ENCODE results near the gene PGC. TPM values are rescaled to one million over a fixed set of nuclear protein-coding genes. Genes with fewer than 3 reads are reported as not detected.

PGC gene
- total RNA-seq, 4 donors from 2014 or later, result not detected

- WGBS, 2 donors, result 57 to 66% methylated on average over 6 to 8 of the region's 8 CpGs
- Histone ChIP-seq H3K27ac (no peak overlapping the region), H3K36me3 (no peaks in the 10 kb centered on the region), H3K4me1 (no peaks in the 10 kb centered on the region), H3K4me3 (replicated peaks in 1 of 3) (no peak overlapping the region), H3K9me3 (no peaks in the 10 kb centered on the region), H3K27me3 (no peaks in the 10 kb centered on the region)
- TF ChIP-seq CTCF (IDR thresholded peaks at IDR 0.05), result no peak
- TF ChIP-seq POLR2A (IDR thresholded peaks at IDR 0.05), result no peak
- intact Hi-C loops (cut with DNase I), result no loop called here
- DNase-seq, result no peak
Observed at GRCh38 chr6:41757931-41758640, 10.9 kb upstream of the PGC start.

- 93 to 94% methylated on average over 2 to 6 of the region's 6 CpGs for WGBS, 2 donors
- TF ChIP-seq CTCF (IDR thresholded peaks at IDR 0.05) (no peak), POLR2A (IDR thresholded peaks at IDR 0.05) (no peak)
- no peaks in the 10 kb centered on the region for H3K27me3 ChIP-seq
- H3K27ac ChIP-seq, result no peak overlapping the region
- intact Hi-C loops (cut with DNase I), result no loop called here
- H3K4me3 ChIP-seq (replicated peaks in 1 of 3), result no peak overlapping the region
- H3K9me3 ChIP-seq, result no peaks in the 10 kb centered on the region
- H3K4me1 ChIP-seq, result no peaks in the 10 kb centered on the region
- H3K36me3 ChIP-seq, result no peaks in the 10 kb centered on the region
- DNase-seq, result no peak
Observed at GRCh38 chr6:41757271-41757670, 10.1 kb upstream of the PGC start.

- no peaks in the 10 kb centered on the region for H3K27me3 ChIP-seq
- no peak for DNase-seq
- H3K36me3 ChIP-seq, result no peaks in the 10 kb centered on the region
- 74% methylated on average over 8 of the region's 13 CpGs for WGBS, 2 donors
- H3K4me1 ChIP-seq, result no peaks in the 10 kb centered on the region
- H3K4me3 ChIP-seq (replicated peaks in 1 of 3), result no peak overlapping the region
- TF ChIP-seq CTCF (IDR thresholded peaks at IDR 0.05) (no peak), POLR2A (IDR thresholded peaks at IDR 0.05) (no peak)
- no peaks in the 10 kb centered on the region for H3K9me3 ChIP-seq
- H3K27ac ChIP-seq, result no peak overlapping the region
- intact Hi-C loops (cut with DNase I), result no loop called here
Observed at GRCh38 chr6:41756354-41756753, 9.2 kb upstream of the PGC start.

- TF ChIP-seq POLR2A (IDR thresholded peaks at IDR 0.05) (no peak), CTCF (IDR thresholded peaks at IDR 0.05) (no peak)
- Histone ChIP-seq H3K4me3 (replicated peaks in 1 of 3) (no peak overlapping the region), H3K27ac (no peak overlapping the region), H3K36me3 (no peaks in the 10 kb centered on the region), H3K4me1 (no peaks in the 10 kb centered on the region), H3K27me3 (no peaks in the 10 kb centered on the region), H3K9me3 (no peaks in the 10 kb centered on the region)
- intact Hi-C loops (cut with DNase I), result no loop called here
- 63 to 84% methylated on average over 4 of the region's 4 CpGs for WGBS, 2 donors
- no peak for DNase-seq
Observed at GRCh38 chr6:41755895-41756294, 8.7 kb upstream of the PGC start.

- 98 to 100% methylated on average over 3 of the region's 3 CpGs for WGBS, 2 donors
- TF ChIP-seq CTCF (IDR thresholded peaks at IDR 0.05) (no peak), POLR2A (IDR thresholded peaks at IDR 0.05) (no peak)
Observed at GRCh38 chr6:41750374-41750773, 3.2 kb upstream of the PGC start.

More at GRCh38 chr6:41750374-41750773, 3.2 kb upstream of the PGC start:
- no peak overlapping the region for H3K4me3 ChIP-seq (replicated peaks in 1 of 3)
- no peaks in the 10 kb centered on the region for H3K9me3 ChIP-seq
- DNase-seq, result no peak
- H3K36me3 ChIP-seq, result no peaks in the 10 kb centered on the region
- no peaks in the 10 kb centered on the region for H3K27me3 ChIP-seq
- H3K27ac ChIP-seq, result no peak overlapping the region
- intact Hi-C loops (cut with DNase I), result no loop called here
- H3K4me1 ChIP-seq, result peaks cover 0 to 5% of the 10 kb centered on the region in 2 donors

Data from thyroid gland (tissue), 4 donors.